OCI-LY7 (cell line): ENCODE measurements around the gene RAD9A.

ENCODE experiments used
- CTCF ChIP-seq: fragments of 200-600 bp; sonication (generic); conservative IDR thresholded peaks from 2 replicates; pipeline ENCODE4 v1.5.1; 2014; ENCODE audit warnings: mild to moderate bottlenecking, antibody characterized with exemption, low read length, moderate library complexity, mixed read lengths
- EZH2phosphoT487 ChIP-seq: fragments of 200-600 bp; sonication (generic); IDR thresholded peaks from 2 replicates; pipeline ENCODE4 v1.6.1; 2018; ENCODE audit warnings: low read depth, borderline replicate concordance, mild to moderate bottlenecking, mixed run types, antibody characterized with exemption, low read length, moderate library complexity, mixed read lengths

GRCh38 chr11:67438158-67438902, 46.5 kb downstream of the RAD9A start:
- TF ChIP-seq EZH2phosphoT487, result no peak
- TF ChIP-seq CTCF, result 0 out of 2 replicates have a peak, but pooled peaks have one; percentile 28
